Neural cell (in vitro differentiated cells): Measurements from ENCODE around the gene CPNE4. TPM values are rescaled to one million over a fixed set of nuclear protein-coding genes. Genes with fewer than 3 reads are reported as not detected.

Source experiments
- H2AFZ ChIP-seq: fragments of 200-600, 300-800 bp; sonication (generic), shearing (Covaris generic); 2 replicates; pipeline ENCODE4 v1.6.0; 2014; ENCODE audit warnings: low read depth, mild to moderate bottlenecking, antibody characterized with exemption, low read length, moderate library complexity
- H3F3A ChIP-seq: fragments of 200-600 bp; shearing (Covaris generic); 2 replicates; pipeline ENCODE4 v1.6.1; 2016; ENCODE audit warnings: mild to moderate bottlenecking, moderate library complexity, mixed read lengths, antibody characterized with exemption, low read length; ENCODE audit not compliant: insufficient read depth, poor library complexity, severe bottlenecking
- H3K27ac ChIP-seq: fragments of 200-600, 300-800 bp; sonication (generic), shearing (Covaris generic); 2 replicates; pipeline ENCODE4 v1.5.1; 2014; ENCODE audit warnings: mild to moderate bottlenecking, low read length, moderate library complexity
- H3K27me3 ChIP-seq: fragments of 300-800, 200-600 bp; sonication (generic), shearing (Covaris generic); 2 replicates; pipeline ENCODE4 v1.6.0; 2014; ENCODE audit warnings: mild to moderate bottlenecking, low read depth, low read length, moderate library complexity; ENCODE audit not compliant: insufficient read depth
- H3K36me3 ChIP-seq: fragments of 300-800, 200-600 bp; sonication (generic), shearing (Covaris generic); 2 replicates; pipeline ENCODE4 v1.5.1; 2014; ENCODE audit warnings: mild to moderate bottlenecking, antibody characterized with exemption, low read length, moderate library complexity; ENCODE audit not compliant: insufficient read depth
- H3K4me2 ChIP-seq: fragments of 300-800, 200-600 bp; sonication (generic), shearing (Covaris generic); 2 replicates; pipeline ENCODE4 v1.6.0; 2014; ENCODE audit warnings: mild to moderate bottlenecking, low read length
- H3K4me3 ChIP-seq: fragments of 300-800, 200-600 bp; sonication (generic), shearing (Covaris generic); 2 replicates; pipeline ENCODE4 v1.5.1; 2014; ENCODE audit warnings: mild to moderate bottlenecking, low read length, moderate library complexity
- H3K79me2 ChIP-seq: fragments of 200-600 bp; shearing (Covaris generic); replicated peaks from 2 replicates; pipeline ENCODE4 v1.6.0; 2014; ENCODE audit warnings: mild to moderate bottlenecking, low read length, moderate library complexity; ENCODE audit not compliant: insufficient read depth
- H3K9ac ChIP-seq: fragments of 300-800, 200-600 bp; sonication (generic), shearing (Covaris generic); 2 replicates; pipeline ENCODE4 v1.6.1; 2016; ENCODE audit warnings: mild to moderate bottlenecking, low read length, mixed read lengths
- H3K9me2 ChIP-seq: fragments of 200-600 bp; shearing (Covaris generic); 2 replicates; pipeline ENCODE4 v1.6.1; 2016; ENCODE audit warnings: mild to moderate bottlenecking, low read length, mixed read lengths; ENCODE audit not compliant: insufficient read depth
- H3K9me3 ChIP-seq: fragments of 200-600, 300-800 bp; sonication (generic), shearing (Covaris generic); 2 replicates; pipeline ENCODE4 v1.6.1; 2016; ENCODE audit warnings: mild to moderate bottlenecking, mixed run types, low read length, moderate library complexity, mixed read lengths
- H4K20me1 ChIP-seq: fragments of 200-600 bp; shearing (Covaris generic); 2 replicates; pipeline ENCODE4 v1.6.1; 2016; ENCODE audit warnings: mild to moderate bottlenecking, mixed run types; ENCODE audit not compliant: insufficient read depth
- CTCF ChIP-seq: fragments of 450-650 bp; IDR thresholded peaks from 2 replicates; pipeline ENCODE4 v1.5.1; 2014; ENCODE audit warnings: antibody characterized with exemption, mild to moderate bottlenecking, moderate library complexity; ENCODE audit not compliant: poor library complexity, severe bottlenecking
- EP300 ChIP-seq: fragments of 450-650 bp; conservative IDR thresholded peaks from 2 replicates; pipeline ENCODE4 v1.6.1; 2014; ENCODE audit warnings: antibody characterized with exemption, mild to moderate bottlenecking, moderate library complexity; ENCODE audit not compliant: poor library complexity, severe bottlenecking
- EZH2 ChIP-seq: fragments of 200-600, 300-800 bp; shearing (Covaris generic), sonication (generic); IDR thresholded peaks from 2 replicates; pipeline ENCODE4 v1.6.1; 2014; ENCODE audit warnings: antibody characterized with exemption, low read length, borderline replicate concordance, mild to moderate bottlenecking; ENCODE audit not compliant: insufficient read depth, poor library complexity, severe bottlenecking
- MXI1 ChIP-seq: fragments of 450-650 bp; conservative IDR thresholded peaks from 2 replicates; pipeline ENCODE4 v1.6.1; 2014; ENCODE audit warnings: antibody characterized with exemption, mild to moderate bottlenecking; ENCODE audit not compliant: poor library complexity, severe bottlenecking
- POLR2AphosphoS5 ChIP-seq: IDR thresholded peaks from 2 replicates; pipeline ENCODE4 v1.6.1; 2012
- RAD21 ChIP-seq: fragments of 450-650 bp; conservative IDR thresholded peaks from 2 replicates; pipeline ENCODE4 v1.6.1; 2014; ENCODE audit warnings: antibody characterized with exemption, mild to moderate bottlenecking, moderate library complexity
- REST ChIP-seq: IDR thresholded peaks from 2 replicates; pipeline ENCODE4 v1.6.1; 2012; ENCODE audit warnings: borderline replicate concordance
- SMC3 ChIP-seq: fragments of 450-650 bp; conservative IDR thresholded peaks from 2 replicates; pipeline ENCODE4 v1.6.1; 2014; ENCODE audit warnings: antibody characterized with exemption, mild to moderate bottlenecking, moderate library complexity; ENCODE audit not compliant: poor library complexity
- TAF1 ChIP-seq: IDR thresholded peaks from 2 replicates; pipeline ENCODE4 v1.6.1; 2012; ENCODE audit warnings: low read depth
- polyA plus RNA-seq: library from polyadenylated mRNA; depleted of rRNA; stranded (reverse); fragments of >200 nt; gene quantifications from 2 replicates; pipeline ENCODE4 v1.2.3, GENCODE V29; 2014

The CPNE4 gene
- polyA plus RNA-seq, 1 donor from 2014 or later, result 0.59 TPM

- Histone ChIP-seq H3K79me2 (no peaks in the 10 kb centered on the region), H3K4me3 (no peak overlapping the region), H3K9me3 (no peaks in the 10 kb centered on the region), H3K27me3 (no peaks in the 10 kb centered on the region), H3F3A (no peaks in the 10 kb centered on the region), H3K4me2 (no peak overlapping the region), H3K9ac (no peak overlapping the region), H3K27ac (no peak overlapping the region), H3K36me3 (no peaks in the 10 kb centered on the region), H4K20me1 (no peaks in the 10 kb centered on the region), H3K9me2 (no peaks in the 10 kb centered on the region), H2AFZ (no peak overlapping the region)
- TF ChIP-seq EP300 (no peak), EZH2 (no peak), SMC3 (no peak), TAF1 (no peak), REST (no peak), CTCF (no peak), RAD21 (no peak), MXI1 (no peak), POLR2AphosphoS5 (no peak)
These were observed 228.1 kb downstream of the CPNE4 start for GRCh38 chr3:131806736-131807135.

GRCh38 chr3:131804565-131805133 lies 230.2 kb downstream of the CPNE4 start:
- TF ChIP-seq MXI1 (no peak), CTCF (no peak), EP300 (no peak), SMC3 (no peak), REST (no peak), RAD21 (no peak), POLR2AphosphoS5 (no peak), TAF1 (no peak)
- no peaks in the 10 kb centered on the region for H3K9me2 ChIP-seq
- H4K20me1 ChIP-seq, result no peaks in the 10 kb centered on the region
- no peaks in the 10 kb centered on the region for H3K79me2 ChIP-seq
- no peaks in the 10 kb centered on the region for H3K27me3 ChIP-seq
- no peaks in the 10 kb centered on the region for H3K36me3 ChIP-seq
- no peak overlapping the region for H3K4me3 ChIP-seq
- H3K27ac ChIP-seq, result no peak overlapping the region
- no peak overlapping the region for H3K4me2 ChIP-seq
- no peaks in the 10 kb centered on the region for H3F3A ChIP-seq
- H3K9ac ChIP-seq, result no peak overlapping the region
- no peaks in the 10 kb centered on the region for H3K9me3 ChIP-seq
- no peak overlapping the region for H2AFZ ChIP-seq
